ENCODE data around the gene PCBP3. TPM values are rescaled to one million over a fixed set of nuclear protein-coding genes. Genes with fewer than 3 reads are reported as not detected.

The PCBP3 gene
- total RNA-seq, 1 experiment from 2014 or later, result 10.9 TPM

- Histone ChIP-seq H2AFZ (ENCODE audit: low read length) (no peak overlapping the region), H2BK5ac (ENCODE audit: insufficient read length, low read length) (no peak overlapping the region), H3T11ph (ENCODE audit: low read length) (no peak overlapping the region), H3K18ac (ENCODE audit: insufficient read length, low read depth, low read length) (no peak overlapping the region), H2BK15ac (ENCODE audit: low read depth, low read length) (no peak overlapping the region), H3K4ac (ENCODE audit: low read depth, low read length) (no peak overlapping the region), H3K14ac (ENCODE audit: insufficient read depth, low read length) (no peak overlapping the region), H4K20me1 (ENCODE audit: control insufficient read depth, insufficient read depth, insufficient read length) (no peaks in the 10 kb centered on the region), H4K5ac (ENCODE audit: insufficient read length, low read depth, low read length) (no peak overlapping the region), H3K9me3 (ENCODE audit: control insufficient read depth, low read depth, low read length) (peaks cover 17% of the 10 kb centered on the region), H2BK20ac (ENCODE audit: low read depth, low read length, poor library complexity, severe bottlenecking) (no peak overlapping the region), H2BK120ac (ENCODE audit: low read depth, low read length, poor library complexity, severe bottlenecking) (no peak overlapping the region), H2AK5ac (ENCODE audit: insufficient read length, low read length) (no peak overlapping the region), H3K27me3 (ENCODE audit: insufficient read depth, low read length) (no peaks in the 10 kb centered on the region), H3K9ac (ENCODE audit: extremely low read depth, insufficient read length, low read length) (no peak overlapping the region), H3K4me2 (ENCODE audit: insufficient read depth, insufficient read length, low read length) (no peak overlapping the region), H3K79me2 (ENCODE audit: insufficient read depth, low read length) (no peaks in the 10 kb centered on the region), H3K23me2 (ENCODE audit: insufficient read length, low read depth, low read length, poor library complexity, severe bottlenecking) (no peaks in the 10 kb centered on the region), H3K56ac (ENCODE audit: insufficient read length, low read depth, low read length) (no peak overlapping the region), H2BK12ac (ENCODE audit: insufficient read length, low read depth, low read length) (no peak overlapping the region), H4K8ac (replicated peaks; ENCODE audit: insufficient read length, low read depth, low read length) (no peak overlapping the region), H3K79me1 (ENCODE audit: insufficient read depth, low read depth, low read length, poor library complexity, severe bottlenecking) (no peaks in the 10 kb centered on the region), H3K27ac (ENCODE audit: insufficient read length, low read depth, low read length) (no peak overlapping the region), H3K4me1 (ENCODE audit: insufficient read depth, low read length) (no peaks in the 10 kb centered on the region), H3K23ac (ENCODE audit: insufficient read length, low read depth, low read length) (no peak overlapping the region), H4K91ac (ENCODE audit: insufficient read length, low read depth, low read length) (no peak overlapping the region)
- DNase-seq, result no peak
- peaks cover 13% of the 10 kb centered on the region for H3K27me3 Mint-ChIP-seq (ENCODE audit: low read depth)
- peaks cover 36 to 39% of the 10 kb centered on the region in 2 experiments for H3K9me3 Mint-ChIP-seq
- no CpG with 5 or more reads among the region's 9 CpGs for WGBS (ENCODE audit: extremely low coverage, insufficient read length, low lambda C conversion rate)
- peaks cover 3% of the 10 kb centered on the region in 2 experiments; a peak in 3 of 4 replicates for H3K4me1 Mint-ChIP-seq
- no peak overlapping the region for H3K4me3 Mint-ChIP-seq
- no peak for TF ChIP-seq CTCF (conservative IDR thresholded peaks at IDR 0.05)
- H3K36me3 Mint-ChIP-seq (ENCODE audit: insufficient read depth in 1 of 3, low read depth in 3 of 3), result peaks cover 17 to 35% (median 34%) of the 10 kb centered on the region in 3 experiments
- H3K27ac Mint-ChIP-seq, result no peak overlapping the region
Observed at GRCh38 chr21:45966791-45967394, 323.4 kb downstream of the PCBP3 start.
